GM19397 (cell line): ENCODE results near the gene DHRSX.
"Not testable (repeated sequence)": the region's sequence is repeated elsewhere in the genome, so short reads cannot be mapped to it uniquely, and the experiment has no call there.

Experiments used
- ATAC-seq: cut with Tn5 transposase; IDR thresholded peaks from one replicate; pipeline ENCODE4 v1.9.1; 2021; ENCODE audit warnings: mild to moderate bottlenecking, moderate library complexity; ENCODE audit not compliant: unreplicated experiment

Gene DHRSX

GRCh38 chrX:2457289-2458133 is 43.3 kb downstream of the DHRSX start:
- no peak for ATAC-seq

- ATAC-seq, result not testable (repeated sequence)
Observed at GRCh38 chrX:2456091-2456490, 44.7 kb downstream of the DHRSX start.

DNA sequence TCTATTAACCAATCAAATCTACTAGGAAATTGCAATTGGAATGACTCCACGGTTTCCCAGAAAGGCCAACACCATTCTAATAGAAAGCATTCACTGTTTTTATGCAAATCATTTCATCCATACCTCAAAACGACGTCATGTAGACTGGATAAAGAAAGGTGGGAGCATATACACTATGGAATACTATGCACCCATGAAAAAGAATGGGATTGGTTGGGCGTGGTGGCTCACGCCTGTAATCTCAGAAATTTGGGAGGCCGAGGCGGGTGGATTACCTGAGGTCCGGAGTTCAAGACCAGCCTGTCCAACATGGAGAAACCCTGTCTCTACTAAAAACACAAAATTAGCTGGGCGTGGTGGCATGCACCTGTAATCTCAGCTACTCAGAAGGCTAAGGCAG is 46.2 kb downstream of the DHRSX start:
- ATAC-seq, result not testable (repeated sequence)

GRCh38 chrX:2452799-2453198 is 48.0 kb downstream of the DHRSX start:
- ATAC-seq, result no peak

DNA sequence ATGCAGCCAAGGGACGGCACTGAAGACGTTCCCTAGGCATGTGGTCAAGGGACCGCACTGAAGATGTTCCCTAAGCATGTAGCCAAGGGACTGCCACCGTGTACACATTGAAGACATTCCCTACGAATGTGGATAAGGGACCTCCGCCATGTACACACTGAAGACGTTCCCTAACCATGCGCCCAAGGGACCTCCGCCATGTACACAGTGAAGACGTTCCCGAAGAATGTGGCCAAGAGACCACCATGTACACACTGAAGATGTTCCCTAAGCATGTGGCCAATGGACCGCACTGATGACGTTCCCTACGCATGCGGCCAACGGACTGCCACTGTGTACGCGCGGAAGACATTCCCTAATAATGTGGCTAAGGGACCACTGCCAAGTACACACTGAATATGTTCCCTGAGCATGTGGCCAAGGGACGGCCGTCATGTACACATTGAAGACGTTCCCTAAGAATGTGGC is 48.4 kb downstream of the DHRSX start:
- no peak for ATAC-seq

DNA sequence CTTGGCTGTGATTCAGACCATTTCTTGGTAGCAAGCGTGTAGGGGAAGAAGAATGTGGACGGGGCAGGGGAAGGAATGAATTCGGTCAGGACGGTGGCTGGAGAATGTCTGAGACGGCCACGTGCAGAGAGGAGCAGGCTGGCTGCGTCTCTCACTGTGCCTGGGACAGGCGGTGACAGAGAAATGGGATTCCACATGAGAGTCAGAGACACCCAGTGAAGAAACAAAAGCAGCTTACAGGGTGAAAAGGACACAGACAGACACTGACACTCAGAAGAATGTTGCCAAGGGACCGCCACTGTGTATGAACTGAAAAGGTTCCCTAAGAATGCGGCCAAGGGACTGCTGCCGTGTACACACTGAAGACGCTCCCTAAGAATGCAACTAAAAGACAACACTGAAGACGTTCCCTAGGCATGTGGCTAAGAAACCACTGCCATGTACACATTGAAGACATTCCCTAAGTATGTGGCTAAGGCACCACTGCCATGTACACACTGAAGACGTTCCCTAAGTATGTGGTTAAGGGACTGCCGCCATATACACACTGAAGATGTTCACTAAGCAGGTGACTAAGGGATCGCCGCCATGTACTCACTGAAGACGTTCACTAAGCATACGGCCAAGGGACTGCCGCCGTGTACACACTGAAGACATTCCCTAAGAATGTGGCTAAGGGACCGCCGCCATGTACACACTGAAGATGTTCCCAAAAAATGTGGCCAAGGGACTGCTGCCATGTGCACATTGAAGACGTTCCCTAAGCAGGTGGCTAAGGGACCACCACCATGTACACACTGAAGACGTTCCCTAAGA is 49.1 kb downstream of the DHRSX start:
- no peak for ATAC-seq

DNA sequence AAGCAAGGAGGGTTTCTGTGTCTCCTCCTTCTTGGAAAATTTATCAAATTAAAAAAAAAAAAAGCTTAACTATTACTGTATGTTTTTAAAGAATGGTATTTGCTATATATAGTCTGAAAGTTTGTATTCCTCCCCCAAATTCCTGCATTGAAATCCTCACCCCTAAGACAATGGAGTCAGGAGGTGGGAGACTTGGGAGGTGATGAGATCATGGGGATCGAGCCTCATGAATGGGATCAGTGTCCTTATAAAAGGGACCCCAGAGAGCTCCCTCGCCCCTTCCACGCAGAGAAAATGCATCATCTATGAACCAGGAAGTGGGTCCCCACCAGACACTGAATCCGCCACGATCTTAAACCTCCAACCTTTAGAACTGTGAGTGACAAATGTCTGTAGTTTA is 50.1 kb downstream of the DHRSX start:
- ATAC-seq, result no peak

DNA sequence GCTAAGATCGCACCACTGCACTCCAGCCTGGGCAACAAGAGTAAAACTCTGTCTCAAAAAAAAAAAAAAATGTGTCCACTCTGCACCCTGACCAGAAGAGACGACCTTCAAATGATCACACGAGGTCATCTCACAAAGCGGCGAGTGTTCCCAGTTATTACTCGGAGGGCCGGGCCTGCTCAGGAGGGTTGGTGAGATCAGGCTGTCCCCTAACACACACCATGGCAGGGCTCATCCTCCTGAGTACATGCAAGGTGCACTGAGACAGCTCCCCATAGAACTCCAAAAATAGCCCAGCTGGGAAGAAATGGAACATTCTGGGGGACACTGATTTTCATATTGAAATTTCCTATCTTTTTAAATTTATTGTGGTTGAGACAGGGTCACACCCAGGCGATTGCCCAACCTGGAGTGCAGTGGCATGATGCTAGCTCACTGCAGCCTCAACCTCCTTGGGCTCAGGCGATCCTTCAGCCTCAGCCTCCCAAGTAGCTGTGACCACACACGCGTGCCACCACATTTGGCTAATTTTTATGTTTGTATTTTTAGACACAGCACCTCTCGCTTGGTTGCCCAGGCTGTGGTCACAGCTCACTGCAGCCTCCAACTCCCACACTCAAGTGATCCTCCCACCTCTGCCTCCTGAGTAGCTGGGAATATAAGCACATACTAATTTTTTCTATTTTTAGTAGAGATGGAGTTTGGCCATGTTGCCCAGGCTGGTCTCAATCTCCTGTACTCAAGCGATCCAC is 51.5 kb downstream of the DHRSX start:
- ATAC-seq, result peak; percentile 46

DNA sequence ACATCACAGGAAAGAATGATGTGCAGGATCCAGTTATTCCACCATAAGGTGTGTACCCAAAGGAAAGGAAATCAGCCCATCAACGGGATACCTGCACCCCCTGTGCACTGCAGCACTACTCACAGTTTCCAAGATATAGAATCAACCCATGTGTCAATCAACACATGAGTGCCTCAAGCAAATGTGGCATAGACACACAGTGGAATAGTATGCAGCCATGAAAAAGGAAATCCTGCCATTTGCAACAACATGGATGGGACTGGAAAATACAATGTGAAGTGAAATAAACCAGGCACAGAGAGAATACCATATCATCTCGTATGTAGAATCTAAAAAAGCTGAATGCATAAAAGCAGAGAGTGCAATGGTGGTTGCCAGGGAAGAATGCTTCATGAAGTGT is 53.3 kb downstream of the DHRSX start:
- no peak for ATAC-seq

- no peak for ATAC-seq
Observed at GRCh38 chrX:2446815-2447214, 54.0 kb downstream of the DHRSX start.

GRCh38 chrX:2445662-2446623 is 54.8 kb downstream of the DHRSX start:
- ATAC-seq, result no peak

DNA sequence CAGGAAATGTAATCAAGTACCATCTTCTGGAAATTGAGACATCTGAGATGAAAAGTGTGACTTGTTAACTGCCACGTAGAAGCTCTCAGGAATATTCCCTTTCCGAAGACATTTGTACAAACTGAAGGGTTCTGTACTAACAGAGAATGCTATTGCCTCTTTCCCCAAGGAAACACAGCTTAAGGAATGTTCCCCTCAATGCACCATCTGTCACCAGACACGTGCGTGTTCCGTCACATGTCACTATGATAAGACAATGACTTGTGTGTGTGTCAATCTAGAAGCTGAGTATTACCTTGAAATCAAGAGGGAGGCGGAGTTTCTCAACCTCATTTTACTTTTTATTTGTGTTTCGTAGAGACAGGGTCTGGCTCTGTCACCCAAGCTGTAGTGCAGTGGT is 58.1 kb downstream of the DHRSX start:
- ATAC-seq, result no peak

DNA sequence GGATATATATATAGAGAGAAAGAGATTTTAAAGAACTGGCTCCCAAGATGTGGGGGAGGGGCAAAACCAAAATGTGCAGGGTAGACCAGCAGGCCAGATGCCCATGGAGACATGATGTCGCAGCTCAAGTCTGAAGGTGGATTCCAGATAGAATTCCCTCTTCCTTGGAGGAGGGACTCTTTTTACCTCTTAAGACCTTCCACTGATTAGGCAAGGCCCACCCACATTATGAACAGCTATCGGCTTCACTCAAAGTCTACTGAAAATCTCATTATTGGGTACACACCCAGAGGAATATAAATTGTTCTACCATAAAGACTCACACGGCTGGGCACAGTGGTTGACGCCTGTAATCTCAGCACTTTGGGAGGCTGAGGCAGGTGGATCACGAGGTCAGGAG is 59.3 kb downstream of the DHRSX start:
- ATAC-seq, result no peak

- no peak for ATAC-seq
Observed at GRCh38 chrX:2439613-2440012, 61.2 kb downstream of the DHRSX start.

- ATAC-seq, result no peak
Observed at GRCh38 chrX:2435465-2435864, 65.3 kb downstream of the DHRSX start.

GRCh38 chrX:2434270-2435163 is 66.3 kb downstream of the DHRSX start:
- no peak for ATAC-seq

GRCh38 chrX:2432298-2432863 is 68.4 kb downstream of the DHRSX start:
- ATAC-seq, result no peak

DNA sequence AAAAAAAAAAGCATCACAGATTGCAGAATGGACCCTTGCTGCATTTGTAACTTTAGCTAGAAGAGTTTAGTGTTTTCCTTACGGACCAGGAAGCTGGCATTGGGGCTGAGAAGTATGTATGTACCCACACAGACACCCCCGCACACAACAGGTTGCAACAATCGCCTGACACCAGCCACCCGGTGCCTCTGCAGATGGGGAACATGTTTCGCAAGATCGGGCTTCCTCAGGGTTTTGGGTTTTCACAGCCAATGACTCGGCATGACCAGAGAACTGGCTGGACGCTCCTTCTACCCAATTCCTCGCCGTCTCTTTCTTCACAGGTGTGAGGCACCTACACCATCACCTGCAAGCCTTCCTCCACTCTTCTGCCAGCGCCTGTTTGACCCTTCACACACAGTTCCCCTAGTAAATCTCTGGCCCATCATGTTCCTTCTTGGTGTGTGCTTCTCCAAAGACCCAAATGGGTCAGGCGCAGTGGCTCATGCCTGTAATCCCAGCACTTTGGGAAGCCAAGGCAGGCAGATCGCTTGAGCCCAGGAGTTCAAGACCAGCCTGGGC is 70.4 kb downstream of the DHRSX start:
- no peak for ATAC-seq
